HG03457 (cell line): ENCODE results near the gene ME3.
A peak's percentile ranks its signal among the peaks of the same experiment; 100 is the strongest.
"Not testable (repeated sequence)": the region's sequence is repeated elsewhere in the genome, so short reads cannot be mapped to it uniquely, and the experiment has no call there.

Experiments
- ATAC-seq: cut with Tn5 transposase; IDR thresholded peaks from one replicate; pipeline ENCODE4 v1.9.1; 2021; ENCODE audit warnings: moderate number of reproducible peaks; ENCODE audit not compliant: unreplicated experiment

ME3 gene

GRCh38 chr11:86623736-86624135 is 48.7 kb downstream of the ME3 start:
- no peak for ATAC-seq

DNA sequence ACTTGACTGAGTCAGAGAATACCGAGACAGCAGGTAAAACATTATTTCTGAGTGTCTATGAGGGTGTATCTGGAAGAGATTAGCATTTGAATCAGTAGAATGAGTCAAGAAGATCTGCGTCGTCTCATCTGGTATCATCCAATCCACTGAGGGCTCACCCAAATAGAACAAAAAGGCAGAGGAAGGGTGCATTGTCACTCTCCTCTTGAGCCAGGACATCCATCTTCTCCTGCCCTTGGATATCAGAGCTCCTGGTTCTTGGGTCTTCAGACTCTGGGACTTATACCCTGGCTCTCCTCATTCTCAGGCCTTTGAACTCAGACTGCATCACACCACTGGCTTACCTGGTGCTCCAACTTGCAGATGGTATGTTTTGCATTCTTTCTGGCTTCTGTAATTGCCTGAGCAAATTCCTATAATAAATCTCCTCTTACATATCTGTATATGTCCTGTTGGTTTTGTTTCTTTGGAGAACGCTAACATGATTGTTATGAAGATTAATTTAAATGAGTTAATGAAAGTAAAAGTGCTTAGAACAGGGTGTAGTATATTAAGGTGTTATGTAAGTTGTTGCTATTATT is 49.3 kb downstream of the ME3 start:
- ATAC-seq = no peak

- no peak for ATAC-seq
Measured at GRCh38 chr11:86621854-86622253, 50.6 kb downstream of the ME3 start.

- no peak for ATAC-seq
Measured at GRCh38 chr11:86620891-86621521, 51.4 kb downstream of the ME3 start.

DNA sequence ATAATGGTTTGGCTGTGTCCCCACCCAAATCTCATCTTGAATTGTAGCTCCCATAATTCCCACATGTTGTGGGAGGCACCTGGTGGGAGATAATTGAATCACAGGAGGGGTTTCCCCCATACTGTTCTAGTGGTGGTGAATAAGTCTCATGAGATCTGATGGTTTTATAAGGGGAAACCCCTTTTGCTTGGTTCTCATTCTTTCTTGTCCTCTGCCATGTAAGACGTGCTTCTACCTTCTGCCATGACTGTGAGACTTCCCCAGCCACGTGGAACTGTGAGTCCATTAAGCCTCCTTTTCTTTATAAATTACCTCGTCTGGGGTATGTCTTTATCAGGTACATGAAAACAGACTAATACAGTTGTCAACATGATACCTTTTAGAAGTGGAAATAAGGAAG is 53.0 kb downstream of the ME3 start:
- ATAC-seq = not testable (repeated sequence)

DNA sequence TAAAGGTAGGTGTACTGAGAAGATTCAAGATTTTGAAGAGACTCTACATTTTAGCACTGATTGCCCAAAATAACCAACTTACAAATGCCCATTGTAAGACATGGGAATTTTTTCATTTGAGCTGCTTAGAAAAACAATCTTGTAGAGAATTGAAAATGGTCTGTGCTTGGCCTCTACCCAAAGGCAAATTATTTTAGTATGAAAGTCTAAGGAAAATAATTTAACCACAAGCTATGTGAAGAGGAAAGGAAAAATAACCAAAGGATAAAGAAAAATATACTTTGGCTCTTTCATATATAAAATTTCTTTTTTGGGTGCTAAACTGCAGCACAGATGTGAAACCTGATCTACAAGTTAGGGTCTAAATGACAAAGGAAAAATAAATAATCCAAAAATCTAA is 54.9 kb downstream of the ME3 start:
- ATAC-seq = no peak

DNA sequence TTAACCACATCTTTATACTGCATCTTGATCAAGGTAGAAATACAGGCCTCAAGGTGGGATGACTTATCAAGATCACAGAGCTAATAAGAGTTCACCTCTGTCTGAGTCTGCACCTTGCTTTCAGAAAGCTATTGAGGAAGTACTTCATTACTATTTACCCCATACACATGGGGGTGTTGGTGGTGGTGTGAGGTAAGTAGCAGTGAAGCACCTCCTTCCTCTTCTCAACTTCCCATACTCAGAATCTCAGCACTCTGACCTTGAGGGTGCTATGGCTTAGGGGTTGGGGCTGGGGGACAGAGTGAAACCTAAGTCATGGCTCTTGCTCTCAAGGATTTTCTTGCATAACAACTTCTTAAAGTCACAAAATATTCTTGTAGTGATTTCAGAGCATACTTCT is 56.9 kb downstream of the ME3 start:
- ATAC-seq = no peak

DNA sequence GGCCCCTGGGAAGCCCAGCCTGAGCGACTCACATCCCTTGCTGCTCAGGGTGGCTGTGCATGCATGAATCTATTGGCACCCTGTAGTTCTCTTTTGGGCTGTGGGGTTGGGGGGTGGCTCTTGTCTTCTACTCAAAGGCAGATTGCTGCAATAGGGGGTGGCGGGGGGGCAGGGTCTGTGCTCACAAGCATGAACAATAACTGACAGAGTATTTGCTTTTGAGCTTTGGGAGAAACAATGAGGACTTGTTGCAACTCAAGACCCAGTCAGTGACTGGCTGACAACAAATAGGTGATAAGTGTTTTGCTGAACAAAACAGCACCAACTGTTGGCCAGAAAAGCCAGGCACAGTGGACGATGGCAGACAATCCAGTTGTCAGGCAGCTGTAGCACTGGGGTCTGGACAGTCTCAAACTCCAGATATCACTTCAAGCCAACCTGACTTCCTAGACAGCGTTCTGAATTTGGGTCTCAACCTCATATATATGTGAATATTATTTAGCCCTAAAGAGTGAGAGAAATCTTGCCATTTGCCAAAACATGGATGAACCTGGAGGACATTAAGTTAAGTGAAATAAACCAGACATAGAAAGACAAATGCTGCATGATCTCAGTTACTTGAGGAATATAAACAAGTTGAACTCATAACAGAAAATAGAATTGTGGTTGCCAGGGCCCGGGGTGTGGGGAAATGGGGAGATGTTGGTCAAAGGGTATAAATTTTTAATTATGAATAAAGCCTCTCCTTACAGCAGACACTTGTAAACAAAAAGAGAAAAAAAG is 61.7 kb downstream of the ME3 start:
- ATAC-seq = no peak

GRCh38 chr11:86608251-86608799 is 64.1 kb downstream of the ME3 start:
- peak; percentile 91 for ATAC-seq

- no peak for ATAC-seq
Measured at GRCh38 chr11:86606836-86607481, 65.5 kb downstream of the ME3 start.

DNA sequence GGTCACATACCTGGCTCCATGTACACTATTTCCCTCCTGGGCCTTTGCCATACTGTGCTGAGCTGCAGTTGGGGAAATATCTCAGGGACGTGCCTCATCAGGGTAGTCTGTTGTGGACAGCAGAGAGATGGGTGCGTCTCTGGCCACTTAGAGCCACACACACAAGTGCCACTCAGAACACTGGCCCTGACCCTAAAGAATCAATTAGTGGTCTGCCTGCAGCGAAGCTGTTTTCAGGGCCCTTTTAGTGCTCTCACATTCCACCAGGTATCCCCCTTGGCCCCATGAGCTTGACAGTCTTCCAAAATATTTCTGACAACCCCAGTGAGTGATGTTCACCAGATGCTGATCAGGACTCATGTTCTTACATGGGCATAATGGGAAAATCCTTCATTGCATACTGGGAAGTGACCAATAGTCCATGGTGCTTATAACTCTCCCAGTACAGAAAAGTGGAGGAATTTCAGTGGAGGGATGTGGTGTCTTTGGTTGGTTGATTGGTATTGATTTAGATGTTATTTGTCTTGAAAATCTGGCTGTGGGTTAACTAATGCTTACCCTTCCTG is 66.1 kb downstream of the ME3 start:
- no peak for ATAC-seq

- ATAC-seq = no peak
Measured at GRCh38 chr11:86596861-86597586, 75.4 kb downstream of the ME3 start.

DNA sequence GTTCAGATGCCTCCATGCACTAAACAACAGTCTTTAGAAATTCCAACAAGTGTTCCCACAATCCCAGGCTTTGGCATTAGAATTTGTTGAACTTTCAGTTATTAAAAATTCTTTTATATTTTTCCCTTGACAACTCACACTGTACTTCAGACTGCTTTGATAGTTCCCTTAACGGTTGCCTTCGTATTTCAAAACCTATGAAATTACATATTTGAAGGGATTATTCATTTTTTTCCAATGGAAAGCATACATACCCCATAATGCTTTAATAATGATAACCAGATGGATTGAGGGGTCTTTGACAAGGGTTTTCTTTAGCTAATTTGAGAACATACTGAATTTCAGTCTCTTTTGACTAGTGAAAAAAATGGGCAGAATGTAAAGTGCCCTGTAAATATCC is 76.5 kb downstream of the ME3 start:
- ATAC-seq = no peak

DNA sequence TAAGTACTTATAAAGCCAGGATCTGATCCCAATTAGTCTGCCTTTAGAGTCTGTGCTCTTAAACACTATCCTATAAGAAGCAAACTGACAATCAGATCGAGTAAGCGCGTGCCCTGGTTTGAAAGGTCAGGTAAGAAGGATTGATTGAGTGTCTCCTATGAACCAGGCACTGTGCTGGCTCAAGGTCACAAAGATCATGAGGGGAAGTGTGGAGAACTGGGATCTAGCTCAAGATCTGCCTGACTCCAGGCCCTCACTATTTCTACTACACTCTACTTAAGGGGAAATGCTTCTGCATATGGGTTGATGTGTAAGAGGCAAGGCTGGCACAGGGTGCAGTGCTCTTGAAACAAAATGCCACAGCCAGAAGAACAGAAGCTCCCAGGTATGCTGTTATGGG is 77.0 kb downstream of the ME3 start:
- no peak for ATAC-seq

- no peak for ATAC-seq
Measured at GRCh38 chr11:86594746-86595145, 77.7 kb downstream of the ME3 start.

DNA sequence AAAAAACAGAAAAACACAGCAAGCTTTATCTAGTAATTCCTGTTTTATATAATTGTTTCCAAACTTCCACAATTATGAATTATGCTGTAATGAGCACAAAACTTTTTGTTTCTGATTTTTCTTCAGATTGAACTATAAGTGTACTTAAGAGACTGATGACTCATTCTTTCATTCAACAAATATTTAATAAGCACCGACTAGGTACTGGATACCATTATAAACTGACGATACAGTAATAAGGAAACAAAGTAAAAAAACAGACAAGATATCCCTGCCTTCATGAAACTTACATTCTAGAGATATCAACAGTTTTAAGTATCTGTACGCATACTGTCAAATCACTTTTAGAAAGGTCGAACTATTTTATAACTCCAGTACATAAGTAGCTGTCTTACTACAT is 78.6 kb downstream of the ME3 start:
- no peak for ATAC-seq

GRCh38 chr11:86592659-86593451 is 79.6 kb downstream of the ME3 start:
- ATAC-seq = peak; percentile 97

GRCh38 chr11:86592047-86592591 is 80.3 kb downstream of the ME3 start:
- ATAC-seq = no peak

DNA sequence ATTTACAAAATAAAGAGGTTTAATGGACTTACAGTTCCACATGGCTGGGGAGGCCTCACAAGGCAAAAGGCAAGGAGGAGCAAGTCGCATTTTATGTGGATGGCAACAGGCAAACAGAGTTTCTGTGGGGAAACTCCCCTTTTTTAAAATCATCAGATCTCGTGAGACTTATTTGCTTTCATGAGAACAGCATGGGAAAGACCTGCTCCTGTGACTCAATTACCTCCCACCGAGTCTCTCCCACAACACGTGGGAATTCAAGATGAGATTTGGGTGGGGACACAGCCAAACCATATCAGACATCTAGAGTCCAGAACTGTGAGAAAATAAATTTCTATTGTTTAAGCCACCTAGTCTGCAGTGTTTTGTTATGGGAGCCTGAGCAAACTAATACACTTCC is 80.8 kb downstream of the ME3 start:
- no peak for ATAC-seq
